Measurements from ENCODE around the gene MIPEP. TPM values are rescaled to one million over a fixed set of nuclear protein-coding genes. Genes with fewer than 3 reads are reported as not detected.

The MIPEP gene
- total and polyA plus RNA-seq, 2 experiments from 2014 or later = 12.6 to 19.6 TPM

DNA sequence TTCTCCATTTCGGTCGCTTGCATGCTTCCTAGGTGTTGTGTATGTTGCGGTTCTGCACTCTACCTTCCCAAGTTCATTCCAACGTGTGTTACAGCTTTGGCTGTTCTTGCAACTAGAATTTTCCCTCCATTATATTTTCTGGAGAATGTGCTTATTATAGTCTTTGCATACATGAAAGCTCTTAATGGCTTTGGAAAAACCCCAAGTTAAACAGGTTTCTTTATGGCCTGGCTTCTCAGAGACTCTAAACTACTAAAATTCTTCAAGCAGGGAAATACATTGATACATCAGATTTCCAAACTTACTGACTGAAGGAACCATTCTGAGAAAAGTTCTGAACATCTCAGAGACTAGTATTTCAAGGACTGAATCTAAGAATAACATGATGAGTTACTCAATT is 11.9 kb downstream of the MIPEP start:
- in situ Hi-C loops (cut with MboI) = loop anchor here (10.0 kb wide), 1 partner anchor 412 kb away; no protein-coding TSS in a partner anchor

GRCh38 chr13:23876265-23876664 is 12.9 kb downstream of the MIPEP start:
- Histone ChIP-seq H4K20me1 (ENCODE audit: insufficient read depth) (no peaks in the 10 kb centered on the region), H3K4me2 (ENCODE audit: unreplicated experiment) (no peak overlapping the region), H3K4me1 (ENCODE audit: insufficient read depth) (no peaks in the 10 kb centered on the region), H3K9me3 (ENCODE audit: low read depth) (no peaks in the 10 kb centered on the region), H3K9ac (no peak overlapping the region), H3K27ac (no peak overlapping the region), H3F3A (ENCODE audit: insufficient read depth) (no peaks in the 10 kb centered on the region), H3K79me2 (ENCODE audit: insufficient read depth) (no peaks in the 10 kb centered on the region), H3K4me3 (no peak overlapping the region), H3K36me3 (ENCODE audit: low read depth) (peaks cover 7% of the 10 kb centered on the region; the same call in 1 of the 2 replicates), H2AFZ (no peak overlapping the region; the same call in 1 of the 2 replicates), H3K9me2 (ENCODE audit: insufficient read depth) (no peaks in the 10 kb centered on the region), H3K27me3 (replicated peaks; ENCODE audit: insufficient read depth) (no peaks in the 10 kb centered on the region)
- in situ Hi-C loops (cut with MboI) = loop anchor here (10.0 kb wide), 1 partner anchor 411 kb away; no protein-coding TSS in a partner anchor
- peak; percentile 58 for DNase-seq
- TF ChIP-seq EZH2 (IDR thresholded peaks at IDR 0.05; ENCODE audit: insufficient read depth, poor library complexity, severe bottlenecking) = no peak
- no peak for TF ChIP-seq EZH2phosphoT487 (IDR thresholded peaks at IDR 0.05; ENCODE audit: insufficient read depth, low read depth)
- 16 to 25% methylated on average over 2 of the region's 2 CpGs for WGBS, 2 experiments (ENCODE audit: low coverage in 1 of 2, low lambda C conversion rate in 2 of 2, missing lambda C conversion rate in 2 of 2)

More for the DNA sequence above, 11.9 kb downstream of the MIPEP start:
- Histone ChIP-seq H3K27me3 (replicated peaks; ENCODE audit: insufficient read depth) (no peaks in the 10 kb centered on the region), H3K79me2 (ENCODE audit: insufficient read depth) (no peaks in the 10 kb centered on the region), H3K4me2 (ENCODE audit: unreplicated experiment) (no peak overlapping the region), H3K4me1 (ENCODE audit: insufficient read depth) (no peaks in the 10 kb centered on the region), H3F3A (ENCODE audit: insufficient read depth) (no peaks in the 10 kb centered on the region), H4K20me1 (ENCODE audit: insufficient read depth) (no peaks in the 10 kb centered on the region), H3K9me3 (ENCODE audit: low read depth) (no peaks in the 10 kb centered on the region), H3K9ac (no peak overlapping the region), H3K36me3 (ENCODE audit: low read depth) (peaks cover 7% of the 10 kb centered on the region; the same call in 1 of the 2 replicates), H3K4me3 (no peak overlapping the region), H3K27ac (no peak overlapping the region), H3K9me2 (ENCODE audit: insufficient read depth) (no peaks in the 10 kb centered on the region), H2AFZ (no peak overlapping the region)
- WGBS, 2 experiments (ENCODE audit: low coverage in 1 of 2, low lambda C conversion rate in 2 of 2, missing lambda C conversion rate in 2 of 2) = 98 to 99% methylated on average over 4 of the region's 4 CpGs
- TF ChIP-seq EZH2 (IDR thresholded peaks at IDR 0.05; ENCODE audit: insufficient read depth, poor library complexity, severe bottlenecking) (no peak), EZH2phosphoT487 (IDR thresholded peaks at IDR 0.05; ENCODE audit: insufficient read depth, low read depth) (no peak)
- DNase-seq = no peak

- 89 to 94% methylated on average over 2 of the region's 2 CpGs for WGBS, 2 experiments (ENCODE audit: low coverage in 1 of 2, low lambda C conversion rate in 2 of 2, missing lambda C conversion rate in 2 of 2)
- Histone ChIP-seq H3K4me1 (ENCODE audit: insufficient read depth) (peaks cover 20% of the 10 kb centered on the region), H3K36me3 (ENCODE audit: low read depth) (no peaks in the 10 kb centered on the region), H3K9me3 (ENCODE audit: low read depth) (no peaks in the 10 kb centered on the region), H4K20me1 (ENCODE audit: insufficient read depth) (no peaks in the 10 kb centered on the region), H3K4me3 (no peak overlapping the region), H3K27me3 (replicated peaks; ENCODE audit: insufficient read depth) (no peaks in the 10 kb centered on the region), H3K9ac (no peak overlapping the region), H3K27ac (no peak overlapping the region), H3F3A (ENCODE audit: insufficient read depth) (peaks cover 11% of the 10 kb centered on the region; the same call in 1 of the 2 replicates), H3K4me2 (ENCODE audit: unreplicated experiment) (no peak overlapping the region), H3K79me2 (ENCODE audit: insufficient read depth) (no peaks in the 10 kb centered on the region), H2AFZ (no peak overlapping the region), H3K9me2 (ENCODE audit: insufficient read depth) (no peaks in the 10 kb centered on the region)
- in situ Hi-C loops (cut with MboI) = loop anchor here (10.0 kb wide), 1 partner anchor 407 kb away; no protein-coding TSS in a partner anchor
- DNase-seq = peak; percentile 55
- TF ChIP-seq EZH2 (IDR thresholded peaks at IDR 0.05; ENCODE audit: insufficient read depth, poor library complexity, severe bottlenecking) = no peak
- TF ChIP-seq EZH2phosphoT487 (IDR thresholded peaks at IDR 0.05; ENCODE audit: insufficient read depth, low read depth) = no peak
These were observed 17.5 kb downstream of the MIPEP start for GRCh38 chr13:23871616-23872220.

DNA sequence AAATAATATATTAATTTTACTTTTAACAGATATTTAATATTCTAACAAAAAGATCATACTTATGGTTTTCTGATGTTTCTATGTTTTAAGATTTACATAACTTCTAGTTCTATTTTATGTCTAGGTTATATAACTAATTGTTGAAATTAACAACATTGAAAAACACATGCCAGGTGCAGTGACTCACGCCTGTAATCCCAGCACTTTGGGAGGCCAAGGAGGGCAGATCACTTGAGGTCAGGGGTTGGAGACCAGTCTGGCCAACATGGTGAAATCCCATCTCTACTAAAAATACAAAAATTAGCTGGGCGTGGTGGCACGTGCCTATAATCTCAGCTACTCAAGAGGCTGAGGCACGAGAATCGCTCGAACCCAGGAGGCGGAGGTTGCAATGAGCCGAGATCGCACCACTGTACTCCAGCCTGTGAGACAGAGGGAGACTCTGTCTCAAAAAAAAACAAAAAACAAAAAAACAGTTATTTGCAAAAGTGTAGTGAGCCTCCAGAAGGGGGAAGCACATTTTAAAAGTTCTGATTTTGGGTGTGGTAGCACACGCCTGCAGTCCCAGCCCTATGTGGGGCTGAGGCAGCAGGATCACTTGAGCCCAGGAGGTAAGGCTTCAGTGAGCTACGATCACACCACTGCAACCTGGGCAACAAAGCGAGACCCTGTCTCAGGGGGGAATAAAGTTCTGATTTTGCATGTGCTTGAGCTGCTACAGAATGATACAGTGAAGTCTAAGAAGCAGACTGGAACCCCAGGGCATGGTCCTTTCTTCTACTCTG is 18.7 kb downstream of the MIPEP start:
- Histone ChIP-seq H3K9ac (no peak overlapping the region), H4K20me1 (ENCODE audit: insufficient read depth) (no peaks in the 10 kb centered on the region), H3K9me2 (ENCODE audit: insufficient read depth) (no peaks in the 10 kb centered on the region), H3K9me3 (ENCODE audit: low read depth) (no peaks in the 10 kb centered on the region), H3K4me1 (ENCODE audit: insufficient read depth) (peaks cover 24% of the 10 kb centered on the region), H3K4me3 (no peak overlapping the region), H3K36me3 (ENCODE audit: low read depth) (no peaks in the 10 kb centered on the region), H3K27ac (no peak overlapping the region), H3F3A (ENCODE audit: insufficient read depth) (peaks cover 11% of the 10 kb centered on the region; the same call in 1 of the 2 replicates), H3K79me2 (ENCODE audit: insufficient read depth) (no peaks in the 10 kb centered on the region), H3K4me2 (ENCODE audit: unreplicated experiment) (no peak overlapping the region), H3K27me3 (replicated peaks; ENCODE audit: insufficient read depth) (no peaks in the 10 kb centered on the region), H2AFZ (no peak overlapping the region)
- TF ChIP-seq EZH2 (IDR thresholded peaks at IDR 0.05; ENCODE audit: insufficient read depth, poor library complexity, severe bottlenecking) (no peak), EZH2phosphoT487 (IDR thresholded peaks at IDR 0.05; ENCODE audit: insufficient read depth, low read depth) (no peak)
- in situ Hi-C loops (cut with MboI) = loop anchor here (10.0 kb wide), 1 partner anchor 406 kb away; no protein-coding TSS in a partner anchor
- peak; percentile 17 for DNase-seq
- 78 to 79% methylated on average over 12 of the region's 12 CpGs for WGBS, 2 experiments (ENCODE audit: low coverage in 1 of 2, low lambda C conversion rate in 2 of 2, missing lambda C conversion rate in 2 of 2)

All from GM23248 (cell line).